Measurements from ENCODE around the gene RBKS. TPM values are rescaled to one million over a fixed set of nuclear protein-coding genes. Genes with fewer than 3 reads are reported as not detected.

The RBKS gene
- total and polyA plus RNA-seq, 2 of the 8 experiments (the other 6 are each of a cell fraction or from before 2014, with no cell fraction given), result 1.1 to 1.5 TPM

GRCh38 chr2:27856956-27857355, 33.2 kb downstream of the RBKS start (continued):
- TF ChIP-seq KDM4A (IDR thresholded peaks at IDR 0.05; ENCODE audit: low read depth, low read length, severe bottlenecking), result no peak
- no peak for TF ChIP-seq CBX8 (IDR thresholded peaks at IDR 0.05; ENCODE audit: borderline replicate concordance, low read depth, low read length)
- TF ChIP-seq GTF2F1 (IDR thresholded peaks at IDR 0.05; ENCODE audit: borderline replicate concordance, low read depth, low read length), result no peak
- TF ChIP-seq CEBPB (IDR thresholded peaks at IDR 0.05; ENCODE audit: low read depth, low read length), result no peak
- no peak for TF ChIP-seq CTBP2 (IDR thresholded peaks at IDR 0.05; ENCODE audit: borderline replicate concordance, insufficient read depth, insufficient read length, low read length)

Measured in H1 (cell line).